HEK293T (cell line): Measurements from ENCODE around the gene SLC9A2.

Source experiments
- FOXM1 ChIP-seq: fragments of 450-650 bp; IDR thresholded peaks from 2 replicates; pipeline ENCODE4 v1.6.1; 2017; ENCODE audit warnings: mild to moderate bottlenecking, borderline replicate concordance
- PKNOX1 ChIP-seq: fragments of 450-650 bp; IDR thresholded peaks from 2 replicates; pipeline ENCODE4 v1.6.1; 2016
- SP1 ChIP-seq: fragments of 450-650 bp; IDR thresholded peaks from 2 replicates; pipeline ENCODE4 v1.6.1; 2017
- TARDBP ChIP-seq: fragments of 450-650 bp; IDR thresholded peaks from 2 replicates; pipeline ENCODE4 v1.6.1; 2016
- ZNF384 ChIP-seq: fragments of 450-650 bp; IDR thresholded peaks from 2 replicates; pipeline ENCODE4 v1.6.1; 2016

- TF ChIP-seq PKNOX1 (no peak), FOXM1 (no peak), SP1 (no peak), ZNF384 (no peak), TARDBP (no peak)
Observed at GRCh38 chr2:102589444-102589843, 29.9 kb upstream of the SLC9A2 start.
